ENCODE data around the gene LHX6. TPM values are rescaled to one million over a fixed set of nuclear protein-coding genes. Genes with fewer than 3 reads are reported as not detected.

LHX6 gene
- total RNA-seq, 1 donor from 2014 or later, result 4.4 TPM

- Histone ChIP-seq H3K4me1 (peaks cover 52% of the 10 kb centered on the region), H3K9me3 (replicated peaks) (peaks cover 12% of the 10 kb centered on the region), H3K27ac (replicated peaks) (peak overlapping the region; percentile 94), H3K4me3 (peak overlapping the region; percentile 85), H3K36me3 (no peaks in the 10 kb centered on the region), H3K27me3 (ENCODE audit: low read depth) (no peaks in the 10 kb centered on the region)
- DNase-seq, result no peak
- TF ChIP-seq CTCF (IDR thresholded peaks at IDR 0.05; ENCODE audit: borderline replicate concordance), result no peak
- intact Hi-C loops (cut with micrococcal nuclease), result no loop called here
These were observed 68.9 kb downstream of the LHX6 start for GRCh38 chr9:122159925-122160246.

- Histone ChIP-seq H3K27me3 (ENCODE audit: low read depth) (no peaks in the 10 kb centered on the region), H3K4me1 (peaks cover 58% of the 10 kb centered on the region), H3K36me3 (no peaks in the 10 kb centered on the region), H3K4me3 (peak within 1 kb of the TSS; percentile 85), H3K27ac (replicated peaks) (peak within 1 kb of the TSS; percentile 94), H3K9me3 (replicated peaks) (peaks cover 12% of the 10 kb centered on the region)
- intact Hi-C loops (cut with micrococcal nuclease), result no loop called here
- peak; percentile 95 for DNase-seq
- peak; percentile 41 for TF ChIP-seq CTCF (IDR thresholded peaks at IDR 0.05; ENCODE audit: borderline replicate concordance)
These were observed 69.5 kb downstream of the LHX6 start, which contains the start of the genes MORN5 and NDUFA8 for GRCh38 chr9:122159026-122159924. Gene MORN5 (plus strand): TSS chr9:122159908. CDS start chr9:122159973, 65 bp downstream. Gene NDUFA8 (minus strand): TSS chr9:122159779. CDS start chr9:122159677, 102 bp downstream.

- DNase-seq, result no peak
- intact Hi-C loops (cut with micrococcal nuclease), result no loop called here
- peak; percentile 60 for TF ChIP-seq CTCF (IDR thresholded peaks at IDR 0.05; ENCODE audit: borderline replicate concordance)
- H3K9me3 ChIP-seq (replicated peaks), result peaks cover 12% of the 10 kb centered on the region
- no peaks in the 10 kb centered on the region for H3K27me3 ChIP-seq (ENCODE audit: low read depth)
- peak overlapping the region; percentile 94 for H3K27ac ChIP-seq (replicated peaks)
- H3K36me3 ChIP-seq, result no peaks in the 10 kb centered on the region
- peaks cover 68% of the 10 kb centered on the region for H3K4me1 ChIP-seq
- peak overlapping the region; percentile 85 for H3K4me3 ChIP-seq
These were observed 70.6 kb downstream of the LHX6 start for GRCh38 chr9:122158202-122158601.

GRCh38 chr9:122155796-122156195 is 73.0 kb downstream of the LHX6 start:
- Histone ChIP-seq H3K4me3 (peak overlapping the region; percentile 85), H3K27me3 (ENCODE audit: low read depth) (no peaks in the 10 kb centered on the region), H3K4me1 (peaks cover 92% of the 10 kb centered on the region), H3K9me3 (replicated peaks) (no peaks in the 10 kb centered on the region), H3K36me3 (peaks cover 14% of the 10 kb centered on the region), H3K27ac (replicated peaks) (no peak overlapping the region)
- no peak for DNase-seq
- intact Hi-C loops (cut with micrococcal nuclease), result no loop called here
- no peak for TF ChIP-seq CTCF (IDR thresholded peaks at IDR 0.05; ENCODE audit: borderline replicate concordance)

Other genes with a start within 250 kb of the LHX6 start
- gene TTLL11, start 135.6 kb downstream of the LHX6 start, total RNA-seq, result 7.3 TPM
- 311 TPM for gene NDUFA8, start 69.2 kb downstream of the LHX6 start, total RNA-seq
- gene MORN5, start 69.0 kb downstream of the LHX6 start, total RNA-seq, result not detected
- gene RBM18, start 35.9 kb upstream of the LHX6 start, total RNA-seq, result 40.7 TPM
- 35.8 TPM for gene MRRF, start 35.9 kb upstream of the LHX6 start, total RNA-seq
- gene PTGS1, start 142.1 kb upstream of the LHX6 start, total RNA-seq, result 6.7 TPM
- not detected for gene OR1J1, start 249.0 kb upstream of the LHX6 start, total RNA-seq

Data from left ventricle myocardium inferior (tissue), 1 donor.